Ishikawa (cell line): ENCODE results near the gene ARHGEF4.

Source experiments
- CEBPB ChIP-seq: IDR thresholded peaks from 2 replicates; pipeline ENCODE4 v1.6.1; 2012
- CREB1 ChIP-seq: IDR thresholded peaks from 2 replicates; pipeline ENCODE4 v1.6.1; 2012; ENCODE audit warnings: low read depth
- EGR1 ChIP-seq: IDR thresholded peaks from 2 replicates; pipeline ENCODE4 v1.6.1; 2012
- EP300 ChIP-seq: IDR thresholded peaks from 2 replicates; pipeline ENCODE4 v1.6.1; 2012; ENCODE audit warnings: borderline replicate concordance
- FOXM1 ChIP-seq: IDR thresholded peaks from 2 replicates; pipeline ENCODE4 v1.6.1; 2012; ENCODE audit warnings: low read depth, borderline replicate concordance
- NFIC ChIP-seq: IDR thresholded peaks from 2 replicates; pipeline ENCODE4 v1.6.1; 2012
- RAD21 ChIP-seq: IDR thresholded peaks from 2 replicates; pipeline ENCODE4 v1.6.1; 2012; ENCODE audit warnings: low read depth
- TAF1 ChIP-seq: IDR thresholded peaks from 2 replicates; pipeline ENCODE4 v1.6.1; 2012; ENCODE audit warnings: low read depth, mild to moderate bottlenecking
- TCF12 ChIP-seq: IDR thresholded peaks from 2 replicates; pipeline ENCODE4 v1.6.1; 2012; ENCODE audit warnings: low read depth
- TEAD4 ChIP-seq: IDR thresholded peaks from 2 replicates; pipeline ENCODE4 v1.6.1; 2012
- YY1 ChIP-seq: IDR thresholded peaks from 2 replicates; pipeline ENCODE4 v1.6.1; 2012; ENCODE audit warnings: low read depth
- ZBTB7A ChIP-seq: IDR thresholded peaks from 2 replicates; pipeline ENCODE4 v1.6.1; 2012; ENCODE audit warnings: low read depth
- TF ChIP-seq, protein P1 (sequence below): IDR thresholded peaks from 2 replicates; pipeline ENCODE4 v1.6.1; 2012
- TF ChIP-seq, protein P2 (sequence below): IDR thresholded peaks from 2 replicates; pipeline ENCODE4 v1.6.1; 2012
- TF ChIP-seq, protein P3 (sequence below): IDR thresholded peaks from 2 replicates; pipeline ENCODE4 v1.6.1; 2012; ENCODE audit warnings: low read depth, mild to moderate bottlenecking

Gene ARHGEF4

GRCh38 chr2:130825231-130825965 is 11.3 kb upstream of the ARHGEF4 start:
- no peak for TF ChIP-seq NFIC

DNA sequence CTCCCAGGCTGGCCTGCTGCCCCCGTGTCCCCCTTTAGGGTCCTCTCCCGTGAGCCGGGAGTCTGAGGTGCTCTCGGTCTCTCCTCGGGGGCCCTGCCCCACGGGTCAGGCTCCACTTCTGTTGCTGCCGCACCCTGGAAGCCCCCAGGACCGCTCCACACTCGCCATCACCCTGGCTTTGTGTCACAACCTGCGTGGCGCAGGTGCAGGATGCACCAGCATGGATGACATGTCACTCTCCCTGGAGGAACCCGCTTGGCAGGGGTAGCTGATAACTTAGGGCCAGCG is 10.8 kb upstream of the ARHGEF4 start:
- TF ChIP-seq FOXM1 (no peak), ZBTB7A (no peak), YY1 (no peak), TCF12 (no peak), EP300 (no peak), TEAD4 (no peak), TAF1 (no peak), CEBPB (no peak), RAD21 (no peak), NFIC (no peak), CREB1 (no peak), EGR1 (no peak)
- TF ChIP-seq, protein P1, sequence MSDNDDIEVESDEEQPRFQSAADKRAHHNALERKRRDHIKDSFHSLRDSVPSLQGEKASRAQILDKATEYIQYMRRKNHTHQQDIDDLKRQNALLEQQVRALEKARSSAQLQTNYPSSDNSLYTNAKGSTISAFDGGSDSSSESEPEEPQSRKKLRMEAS, result no peak
- TF ChIP-seq, protein P2, sequence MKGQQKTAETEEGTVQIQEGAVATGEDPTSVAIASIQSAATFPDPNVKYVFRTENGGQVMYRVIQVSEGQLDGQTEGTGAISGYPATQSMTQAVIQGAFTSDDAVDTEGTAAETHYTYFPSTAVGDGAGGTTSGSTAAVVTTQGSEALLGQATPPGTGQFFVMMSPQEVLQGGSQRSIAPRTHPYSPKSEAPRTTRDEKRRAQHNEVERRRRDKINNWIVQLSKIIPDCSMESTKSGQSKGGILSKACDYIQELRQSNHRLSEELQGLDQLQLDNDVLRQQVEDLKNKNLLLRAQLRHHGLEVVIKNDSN, result no peak
- TF ChIP-seq, protein P3, sequence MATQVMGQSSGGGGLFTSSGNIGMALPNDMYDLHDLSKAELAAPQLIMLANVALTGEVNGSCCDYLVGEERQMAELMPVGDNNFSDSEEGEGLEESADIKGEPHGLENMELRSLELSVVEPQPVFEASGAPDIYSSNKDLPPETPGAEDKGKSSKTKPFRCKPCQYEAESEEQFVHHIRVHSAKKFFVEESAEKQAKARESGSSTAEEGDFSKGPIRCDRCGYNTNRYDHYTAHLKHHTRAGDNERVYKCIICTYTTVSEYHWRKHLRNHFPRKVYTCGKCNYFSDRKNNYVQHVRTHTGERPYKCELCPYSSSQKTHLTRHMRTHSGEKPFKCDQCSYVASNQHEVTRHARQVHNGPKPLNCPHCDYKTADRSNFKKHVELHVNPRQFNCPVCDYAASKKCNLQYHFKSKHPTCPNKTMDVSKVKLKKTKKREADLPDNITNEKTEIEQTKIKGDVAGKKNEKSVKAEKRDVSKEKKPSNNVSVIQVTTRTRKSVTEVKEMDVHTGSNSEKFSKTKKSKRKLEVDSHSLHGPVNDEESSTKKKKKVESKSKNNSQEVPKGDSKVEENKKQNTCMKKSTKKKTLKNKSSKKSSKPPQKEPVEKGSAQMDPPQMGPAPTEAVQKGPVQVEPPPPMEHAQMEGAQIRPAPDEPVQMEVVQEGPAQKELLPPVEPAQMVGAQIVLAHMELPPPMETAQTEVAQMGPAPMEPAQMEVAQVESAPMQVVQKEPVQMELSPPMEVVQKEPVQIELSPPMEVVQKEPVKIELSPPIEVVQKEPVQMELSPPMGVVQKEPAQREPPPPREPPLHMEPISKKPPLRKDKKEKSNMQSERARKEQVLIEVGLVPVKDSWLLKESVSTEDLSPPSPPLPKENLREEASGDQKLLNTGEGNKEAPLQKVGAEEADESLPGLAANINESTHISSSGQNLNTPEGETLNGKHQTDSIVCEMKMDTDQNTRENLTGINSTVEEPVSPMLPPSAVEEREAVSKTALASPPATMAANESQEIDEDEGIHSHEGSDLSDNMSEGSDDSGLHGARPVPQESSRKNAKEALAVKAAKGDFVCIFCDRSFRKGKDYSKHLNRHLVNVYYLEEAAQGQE, result no peak

DNA sequence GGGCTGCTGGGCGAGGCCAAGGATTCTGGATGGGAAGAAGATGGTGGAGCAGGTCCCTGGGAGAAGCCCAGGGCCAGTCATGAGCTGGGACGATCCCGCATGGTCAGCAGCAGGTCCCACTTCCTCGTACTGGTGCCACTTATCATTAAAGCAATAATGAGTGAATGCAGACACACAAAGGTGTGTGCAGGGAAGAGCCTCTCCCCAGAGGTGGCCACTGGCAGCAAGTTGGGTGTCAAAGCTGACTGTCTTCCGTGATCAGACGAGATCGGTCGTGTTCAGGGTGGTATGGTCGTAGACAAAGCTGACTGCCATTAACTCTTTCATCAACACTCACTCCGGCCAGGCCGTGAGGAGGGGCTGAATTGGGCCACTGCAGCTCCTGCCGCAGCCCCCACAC is 10.3 kb upstream of the ARHGEF4 start:
- no peak for TF ChIP-seq EGR1
- no peak for TF ChIP-seq RAD21
- no peak for TF ChIP-seq CREB1
- TF ChIP-seq TAF1, result no peak
- TF ChIP-seq, protein P3, result no peak

DNA sequence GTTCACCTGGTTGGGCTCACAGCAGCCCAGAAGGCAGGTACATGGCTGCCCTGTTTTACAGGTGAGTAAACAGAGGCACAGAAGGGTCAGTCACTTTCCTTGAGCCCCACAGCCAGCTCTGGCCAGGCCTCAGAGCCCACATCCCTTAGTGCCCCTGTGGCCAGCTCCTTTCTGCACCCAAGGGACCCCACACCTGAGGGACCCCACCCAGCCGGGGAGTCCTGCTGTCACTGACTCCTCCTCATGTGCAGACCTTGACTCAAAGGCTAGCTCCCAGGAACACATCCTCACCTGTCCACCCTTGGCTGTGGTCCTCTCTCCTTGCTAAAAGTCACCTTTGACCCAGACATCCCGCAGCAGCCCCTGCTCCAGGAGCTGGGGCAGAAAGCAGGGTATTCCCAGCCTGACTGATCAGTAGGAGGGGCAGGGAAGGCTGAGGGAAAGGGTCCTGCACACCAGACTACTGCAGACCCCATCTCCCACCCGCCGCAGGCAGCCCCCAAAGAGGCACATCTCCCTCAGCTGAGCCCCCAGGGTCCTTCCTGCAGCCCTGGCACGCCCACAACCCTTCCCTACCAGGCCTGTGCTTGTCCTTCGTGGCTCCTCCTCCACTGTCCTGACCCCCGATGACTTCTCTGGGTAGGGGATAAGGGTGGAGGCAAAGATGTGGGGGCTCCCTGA is 9.8 kb upstream of the ARHGEF4 start:
- TF ChIP-seq CEBPB (no peak), TEAD4 (no peak), RAD21 (no peak), YY1 (no peak)
- TF ChIP-seq, protein P2, result no peak

- TF ChIP-seq, protein P1, result no peak
- TF ChIP-seq ZBTB7A (no peak), CEBPB (no peak), CREB1 (no peak), FOXM1 (no peak)
These were observed 9.0 kb upstream of the ARHGEF4 start for GRCh38 chr2:130827502-130828251.

- TF ChIP-seq, protein P2, result peak; percentile 35; the same call in 1 of the 2 replicates
- no peak for TF ChIP-seq EP300
These were observed 8.3 kb upstream of the ARHGEF4 start for GRCh38 chr2:130828461-130828860.
